Suppressor macrophage treated with lipopolysaccharide for 4 hours (primary cell): ENCODE data around the gene CDCA7L.
A peak's percentile ranks its signal among the peaks of the same experiment; 100 is the strongest.
"Not testable (repeated sequence)": the region's sequence is repeated elsewhere in the genome, so short reads cannot be mapped to it uniquely, and the experiment has no call there.

Experiments
- DNase-seq: peaks from one replicate; pipeline ENCODE4 v3.0.0-alpha.2; 2020

The CDCA7L gene

GRCh38 chr7:21942955-21943354 lies 2.7 kb downstream of the CDCA7L start:
- DNase-seq, result no peak

DNA sequence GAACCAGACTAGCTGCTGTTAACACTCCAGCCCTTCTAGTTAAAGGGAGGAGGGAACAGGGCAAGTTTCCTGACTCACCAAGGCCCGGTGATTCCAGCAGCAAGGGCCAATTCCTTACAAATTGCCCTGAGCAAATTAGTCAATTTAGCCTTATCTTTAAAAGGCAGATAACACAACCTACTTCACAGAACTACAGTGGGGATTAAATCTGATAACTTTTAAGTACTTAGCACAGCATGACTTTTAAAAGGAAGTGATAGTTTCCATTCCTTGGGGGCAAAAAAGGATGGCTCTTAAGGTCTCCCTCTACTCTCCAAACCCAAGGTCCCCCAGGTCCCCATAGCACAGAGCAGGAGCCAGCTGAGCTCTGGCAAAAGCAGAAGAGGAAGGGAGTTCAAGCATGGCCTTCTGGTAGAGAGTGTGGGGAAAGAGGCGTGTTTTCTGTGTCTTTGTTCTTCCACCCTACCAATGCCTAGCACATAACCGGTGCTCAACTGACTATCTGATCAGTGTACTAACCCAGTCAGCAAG lies 4.0 kb downstream of the CDCA7L start:
- peak; percentile 20 for DNase-seq

DNA sequence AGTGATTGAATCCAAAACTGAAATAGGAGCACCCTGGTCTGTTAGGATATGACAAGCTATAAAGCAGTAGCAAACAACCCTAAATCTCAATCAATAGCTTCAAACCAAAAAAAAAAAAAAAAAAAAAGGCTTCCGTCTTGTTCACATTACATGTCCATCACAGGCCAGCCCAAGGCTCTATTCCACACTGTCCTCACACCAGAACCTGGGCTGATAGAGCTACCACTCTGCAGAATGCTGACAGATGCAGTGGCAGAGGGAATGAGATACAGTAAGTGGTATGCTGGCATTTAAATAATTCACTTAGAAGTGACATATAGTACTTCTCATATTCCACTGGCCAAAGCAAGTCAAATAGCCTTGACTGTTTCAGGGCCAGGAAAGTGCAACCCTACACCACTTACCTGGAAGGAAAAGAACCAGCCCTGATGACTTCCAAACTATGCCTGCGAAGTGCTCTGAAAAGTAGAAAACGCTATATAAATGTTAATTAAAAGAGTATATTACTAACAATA lies 5.8 kb downstream of the CDCA7L start:
- DNase-seq, result no peak

GRCh38 chr7:21939136-21939857 lies 6.4 kb downstream of the CDCA7L start:
- peak; percentile 22 for DNase-seq

DNA sequence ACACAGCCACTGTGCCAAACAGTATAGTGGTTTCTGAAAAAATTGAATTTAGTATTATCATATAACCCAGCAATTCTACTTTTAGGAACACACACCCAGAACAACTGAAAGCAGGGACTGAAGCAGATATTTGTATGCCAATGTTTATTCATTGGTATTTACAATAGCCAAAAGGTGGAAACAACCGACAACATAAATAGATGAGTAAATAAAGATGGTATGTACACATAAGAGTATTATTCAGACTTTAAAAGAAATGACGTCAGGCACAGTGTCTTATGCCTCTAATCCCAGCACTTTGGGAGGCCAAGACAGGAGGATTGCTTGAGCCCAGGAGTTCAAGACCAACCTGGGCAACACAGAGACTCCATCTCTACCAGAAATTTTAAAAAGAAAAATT lies 7.2 kb downstream of the CDCA7L start:
- DNase-seq, result no peak

DNA sequence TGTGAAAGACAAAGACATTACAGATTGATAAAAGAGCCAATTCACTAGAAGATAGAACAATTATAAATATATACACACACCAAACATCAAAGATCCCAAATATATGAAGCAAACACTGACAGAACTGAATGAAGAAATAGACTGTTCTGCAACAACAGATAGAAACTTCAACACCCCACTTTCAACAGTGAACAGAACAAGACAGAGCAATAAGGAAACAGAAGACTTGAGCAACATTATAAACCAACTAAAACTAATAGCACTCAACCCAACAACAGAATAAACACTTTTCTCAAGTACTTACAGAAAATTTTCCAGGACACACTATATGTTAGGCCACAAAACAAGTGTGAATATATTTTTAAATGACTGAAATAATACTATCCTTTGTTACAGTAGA lies 10.9 kb downstream of the CDCA7L start:
- DNase-seq, result peak; percentile 30

GRCh38 chr7:21933293-21933692 lies 12.4 kb downstream of the CDCA7L start:
- not testable (repeated sequence) for DNase-seq

GRCh38 chr7:21927693-21928092 lies 18.0 kb downstream of the CDCA7L start:
- DNase-seq, result no peak

GRCh38 chr7:21926448-21926847 lies 19.3 kb downstream of the CDCA7L start:
- DNase-seq, result no peak

DNA sequence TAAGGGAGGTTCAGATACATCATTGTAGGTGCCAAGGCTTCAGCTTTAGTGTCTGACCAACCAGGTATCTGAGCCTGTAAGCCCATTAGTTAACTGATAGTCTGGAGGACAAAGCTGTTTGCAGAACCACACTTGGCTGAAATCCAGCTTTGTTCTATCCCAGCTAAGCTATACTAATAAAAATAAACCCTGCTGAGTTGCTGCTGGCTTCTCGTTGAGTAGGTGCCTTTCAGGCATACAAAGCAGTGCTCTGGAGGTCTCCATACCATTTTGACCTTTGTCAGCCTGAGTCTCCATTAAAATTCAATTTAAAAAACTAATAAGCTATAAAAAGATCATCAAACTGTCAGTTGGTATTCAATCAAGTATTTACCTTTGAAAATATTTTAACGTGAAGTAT lies 22.0 kb downstream of the CDCA7L start:
- DNase-seq, result no peak

DNA sequence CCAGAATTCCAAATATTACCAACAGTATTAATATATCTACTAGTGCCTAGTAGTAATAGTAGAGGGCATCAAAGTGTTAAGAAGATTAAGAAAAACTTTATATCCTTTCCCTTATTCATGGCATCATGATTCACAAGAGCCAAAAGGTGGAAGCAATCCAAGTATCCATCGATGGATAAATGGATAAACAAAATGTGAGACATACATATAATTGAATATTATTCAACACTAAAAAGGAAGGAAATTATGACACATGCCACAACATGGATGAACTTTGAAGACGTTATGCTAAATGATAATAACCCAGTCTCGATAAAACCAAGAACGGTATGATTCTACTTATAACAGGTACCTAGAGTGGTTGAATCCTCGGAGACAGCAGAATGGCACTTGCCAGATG lies 23.1 kb downstream of the CDCA7L start:
- no peak for DNase-seq

GRCh38 chr7:21920936-21921335 lies 24.8 kb downstream of the CDCA7L start:
- DNase-seq, result no peak

- DNase-seq, result no peak
Measured at GRCh38 chr7:21918216-21918615, 27.5 kb downstream of the CDCA7L start.

- DNase-seq, result no peak
Measured at GRCh38 chr7:21916629-21917028, 29.1 kb downstream of the CDCA7L start.

DNA sequence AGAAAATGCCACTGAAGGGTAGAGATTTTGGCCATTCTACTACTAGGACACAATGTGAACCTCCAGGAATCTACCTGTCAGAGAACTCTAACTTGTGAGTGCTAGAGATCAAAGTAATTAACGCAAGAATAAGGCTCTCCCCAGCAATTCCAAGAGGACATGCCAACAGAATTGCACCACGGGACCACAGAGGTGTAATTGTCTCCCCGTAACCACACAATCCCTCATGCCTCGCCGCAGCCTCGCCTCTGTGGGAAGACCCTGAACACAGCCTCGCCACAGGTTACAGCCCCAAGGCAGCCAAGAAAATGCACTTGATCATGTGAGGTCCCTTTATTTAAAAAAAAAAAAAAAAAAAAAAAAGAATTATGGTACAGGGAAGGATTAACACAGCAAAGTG lies 29.5 kb downstream of the CDCA7L start:
- DNase-seq, result no peak

DNA sequence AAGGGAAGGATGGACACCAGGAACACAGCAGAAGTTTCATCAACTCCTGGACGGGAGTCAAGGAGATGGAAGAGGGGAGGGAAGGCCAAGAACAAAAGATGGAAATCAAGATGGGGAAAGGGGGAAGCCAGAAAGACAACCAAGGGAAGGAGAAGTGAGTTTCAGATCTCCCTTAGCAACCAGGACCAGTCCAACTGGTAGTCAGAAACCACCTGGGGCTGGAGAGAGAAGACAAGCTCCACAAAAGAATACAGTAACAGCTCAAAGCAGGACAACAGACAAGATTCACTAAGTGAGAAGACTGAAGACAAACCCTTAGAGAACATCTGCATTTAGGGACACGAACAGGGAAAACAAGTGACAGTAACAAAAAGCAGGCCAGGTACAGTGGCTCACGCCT lies 30.6 kb downstream of the CDCA7L start:
- no peak for DNase-seq

DNA sequence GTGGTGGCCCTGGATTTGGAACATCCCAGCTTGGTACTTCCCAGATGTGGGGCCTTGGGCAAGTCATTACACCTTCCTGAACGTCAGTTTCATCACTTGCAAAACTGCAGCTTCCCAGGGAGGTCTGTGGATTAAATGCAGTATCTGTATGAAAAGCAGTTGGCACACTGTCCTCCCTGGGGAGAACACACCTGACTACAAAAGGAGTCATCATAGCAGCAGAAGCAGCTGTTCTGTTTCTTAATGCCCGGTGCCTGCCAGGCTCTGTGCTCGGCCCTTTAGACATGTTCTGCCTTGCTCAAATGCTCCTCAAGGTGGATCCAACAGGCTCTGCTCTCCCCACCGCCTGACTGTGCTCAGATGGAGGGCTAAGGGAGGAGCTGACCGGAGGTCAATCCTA lies 31.0 kb downstream of the CDCA7L start:
- DNase-seq, result no peak

DNA sequence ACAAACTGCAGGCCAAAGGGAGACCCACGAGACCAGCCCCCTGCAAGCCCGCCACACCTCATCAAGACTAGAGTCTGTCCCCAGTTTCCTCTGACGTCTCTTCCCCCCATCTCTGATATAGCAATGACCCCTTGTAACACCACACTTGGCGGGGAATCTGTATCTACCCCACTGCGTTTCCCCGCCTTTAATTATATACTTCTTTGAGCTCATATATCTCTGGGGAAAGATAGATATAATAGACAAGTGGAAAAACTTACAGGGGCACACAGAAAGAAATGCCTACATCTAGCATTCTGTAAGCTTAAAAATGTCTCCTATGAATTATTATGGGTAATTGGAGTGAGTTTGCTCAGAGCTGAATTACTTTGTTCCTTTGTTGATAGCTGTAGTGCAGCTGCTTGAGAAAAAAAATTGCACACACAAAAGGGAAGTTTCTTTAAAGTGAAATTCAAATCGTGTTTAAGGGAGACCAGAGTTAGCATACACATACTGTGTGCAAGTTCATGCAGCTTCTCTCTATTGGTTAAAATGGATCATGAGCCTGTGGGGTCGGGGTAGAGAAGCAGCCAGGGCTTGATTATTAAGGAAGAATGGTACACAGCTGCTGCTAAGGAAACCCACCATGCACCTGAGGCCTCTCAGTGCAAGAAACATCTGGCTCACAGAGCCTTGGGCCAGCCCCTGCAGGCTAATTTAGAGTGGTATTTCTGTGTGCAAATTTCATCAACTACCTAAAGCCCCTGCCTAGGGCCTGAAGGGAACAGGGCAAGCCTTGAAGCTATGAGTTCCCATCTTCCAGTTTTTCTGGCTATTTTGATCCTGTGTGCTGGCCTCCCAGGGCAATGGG lies 32.5 kb downstream of the CDCA7L start:
- DNase-seq, result no peak

- DNase-seq, result no peak
Measured at GRCh38 chr7:21912305-21912704, 33.4 kb downstream of the CDCA7L start.

GRCh38 chr7:21911341-21911875 lies 34.3 kb downstream of the CDCA7L start:
- DNase-seq, result no peak

GRCh38 chr7:21910253-21910652 lies 35.4 kb downstream of the CDCA7L start:
- DNase-seq, result no peak

DNA sequence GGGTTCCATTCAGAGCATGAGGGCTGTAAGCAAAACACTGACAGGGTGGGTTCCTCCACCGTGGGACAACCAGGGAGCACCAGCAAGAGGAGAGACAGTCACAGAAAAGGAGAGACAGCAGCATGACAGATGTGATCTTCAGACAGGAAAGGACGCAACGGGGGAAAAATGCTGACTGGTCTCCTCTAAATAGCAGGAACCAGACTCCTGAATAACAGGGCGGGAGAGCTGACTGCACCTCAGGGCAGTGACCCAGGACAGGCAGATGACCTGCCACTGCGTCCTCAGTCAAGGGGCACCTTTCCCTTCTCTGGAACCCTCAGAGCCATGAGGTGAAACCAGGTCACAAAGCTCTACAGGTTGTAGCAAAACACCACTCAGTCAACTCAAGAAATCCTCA lies 37.0 kb downstream of the CDCA7L start:
- DNase-seq, result no peak

DNA sequence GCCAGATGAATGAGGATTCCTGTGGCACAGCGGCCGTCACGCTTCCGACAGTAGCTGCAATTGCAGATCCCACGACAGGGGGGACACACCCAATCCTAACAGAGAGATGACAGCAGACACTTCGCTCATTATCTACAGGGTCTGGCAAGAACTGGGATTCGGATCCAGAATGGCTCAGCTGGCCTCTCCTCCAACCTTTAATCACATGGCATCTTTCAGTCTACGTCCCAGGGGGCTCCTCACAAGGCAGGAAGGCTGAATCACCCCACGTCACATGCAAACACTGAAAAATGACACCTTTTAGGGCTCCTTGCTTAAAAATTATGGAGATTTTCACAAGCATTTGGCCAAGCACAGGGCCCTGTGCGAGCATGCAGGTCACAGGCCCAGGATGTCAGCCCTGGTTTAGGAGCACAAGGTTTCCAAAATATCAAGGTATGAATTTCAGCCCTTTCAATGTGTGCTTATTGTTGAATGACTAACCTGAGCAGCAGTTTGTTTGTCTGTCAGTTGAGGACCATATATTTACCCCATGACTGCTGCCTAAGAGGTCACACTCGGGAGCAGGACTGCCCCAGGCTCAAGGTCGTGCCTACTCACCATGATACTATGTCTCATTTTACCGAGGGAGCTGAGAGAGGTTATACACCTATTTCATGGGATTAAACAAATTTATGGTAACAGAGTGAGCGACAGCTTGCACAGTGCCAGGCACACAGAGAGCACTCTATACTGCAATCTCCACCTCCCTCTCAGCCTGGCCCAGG lies 42.5 kb downstream of the CDCA7L start:
- no peak for DNase-seq
